ENCODE measurements around the gene RSL1D1. TPM values are rescaled to one million over a fixed set of nuclear protein-coding genes. Genes with fewer than 3 reads are reported as not detected.
"Not testable (repeated sequence)": the region's sequence is repeated elsewhere in the genome, so short reads cannot be mapped to it uniquely, and the experiment has no call there.

RSL1D1 gene
- total RNA-seq, 2 experiments from 2014 or later: 224 to 237 TPM

DNA sequence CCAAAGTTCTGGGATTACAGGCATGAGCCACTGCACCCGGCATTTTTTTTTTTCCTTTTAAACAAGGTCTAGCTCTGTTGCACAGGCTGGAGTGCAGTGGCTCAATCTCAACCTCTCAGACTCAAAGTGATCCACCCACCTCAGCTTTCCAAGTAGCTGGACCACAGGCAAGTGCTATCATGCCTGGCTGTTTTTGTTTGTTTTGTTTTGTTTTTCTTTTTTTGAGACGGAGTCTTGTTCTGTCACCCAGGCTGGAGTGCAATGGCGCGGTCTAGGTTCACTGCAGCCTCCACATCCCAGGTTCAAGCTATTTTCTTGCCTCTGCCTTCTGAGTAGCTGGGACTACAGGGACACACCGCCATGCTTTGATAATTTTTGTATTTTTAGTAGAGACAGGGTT, 35.2 kb downstream of the RSL1D1 start:
- H3K27ac Mint-ChIP-seq: no peak overlapping the region
- intact Hi-C loops (cut with DNase I, micrococcal nuclease): loop anchor here in 1 of 2 experiments (10.0 kb wide), 2 partner anchors 171 to 851 kb away; no protein-coding TSS in a partner anchor
- H3K4me1 Mint-ChIP-seq (ENCODE audit: low read depth): no peaks in the 10 kb centered on the region
- Histone ChIP-seq H3K36me3 (ENCODE audit: insufficient read depth, low read length) (no peaks in the 10 kb centered on the region), H3K9me3 (ENCODE audit: control insufficient read depth in 1 of 2, insufficient read depth in 1 of 2, low read length in 2 of 2) (no peaks in the 10 kb centered on the region), H3K27ac (ENCODE audit: low read depth in 1 of 2, low read length in 2 of 2) (no peak overlapping the region), H3K4me1 (ENCODE audit: insufficient read depth, low read length) (peaks cover 3% of the 10 kb centered on the region), H3K4me3 (ENCODE audit: low read length) (no peak overlapping the region), H3K27me3 (ENCODE audit: control insufficient read depth in 1 of 2, insufficient read depth in 2 of 2, low read length in 2 of 2) (no peaks in the 10 kb centered on the region)
- DNase-seq (no peak), ATAC-seq (ENCODE audit: poor library complexity) (no peak)
- no peaks in the 10 kb centered on the region for H3K36me3 Mint-ChIP-seq (ENCODE audit: low read depth)
- H3K4me3 Mint-ChIP-seq: no peak overlapping the region
- TF ChIP-seq, protein P1, sequence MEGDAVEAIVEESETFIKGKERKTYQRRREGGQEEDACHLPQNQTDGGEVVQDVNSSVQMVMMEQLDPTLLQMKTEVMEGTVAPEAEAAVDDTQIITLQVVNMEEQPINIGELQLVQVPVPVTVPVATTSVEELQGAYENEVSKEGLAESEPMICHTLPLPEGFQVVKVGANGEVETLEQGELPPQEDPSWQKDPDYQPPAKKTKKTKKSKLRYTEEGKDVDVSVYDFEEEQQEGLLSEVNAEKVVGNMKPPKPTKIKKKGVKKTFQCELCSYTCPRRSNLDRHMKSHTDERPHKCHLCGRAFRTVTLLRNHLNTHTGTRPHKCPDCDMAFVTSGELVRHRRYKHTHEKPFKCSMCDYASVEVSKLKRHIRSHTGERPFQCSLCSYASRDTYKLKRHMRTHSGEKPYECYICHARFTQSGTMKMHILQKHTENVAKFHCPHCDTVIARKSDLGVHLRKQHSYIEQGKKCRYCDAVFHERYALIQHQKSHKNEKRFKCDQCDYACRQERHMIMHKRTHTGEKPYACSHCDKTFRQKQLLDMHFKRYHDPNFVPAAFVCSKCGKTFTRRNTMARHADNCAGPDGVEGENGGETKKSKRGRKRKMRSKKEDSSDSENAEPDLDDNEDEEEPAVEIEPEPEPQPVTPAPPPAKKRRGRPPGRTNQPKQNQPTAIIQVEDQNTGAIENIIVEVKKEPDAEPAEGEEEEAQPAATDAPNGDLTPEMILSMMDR (IDR thresholded peaks at IDR 0.05): no peak
- no peaks in the 10 kb centered on the region for H3K27me3 Mint-ChIP-seq
- H3K9me3 Mint-ChIP-seq: no peaks in the 10 kb centered on the region
- ChIA-PET CTCF (no interaction called here), POLR2A (no interaction called here)

DNA sequence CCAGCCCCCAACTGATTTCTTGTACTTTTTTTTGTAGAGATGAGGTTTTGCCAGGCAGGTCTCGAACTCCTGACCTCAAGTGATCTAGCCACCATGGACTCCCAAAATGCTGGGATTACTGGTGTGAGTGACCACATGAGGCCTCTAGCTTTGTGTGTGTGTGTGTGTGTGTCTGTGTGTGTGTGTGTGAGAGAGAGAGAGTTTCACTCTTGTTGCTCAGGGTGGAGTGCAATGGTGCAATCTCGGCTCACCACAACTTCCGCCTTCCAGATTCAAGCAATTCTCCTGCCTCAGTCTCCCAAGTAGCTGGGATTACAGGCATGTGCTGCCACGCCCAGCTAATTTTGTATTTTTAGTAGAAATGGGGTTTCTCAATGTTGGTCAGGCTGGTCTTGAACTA, 36.5 kb downstream of the RSL1D1 start:
- not testable (repeated sequence) for H3K4me1 Mint-ChIP-seq (ENCODE audit: low read depth); H3K36me3 Mint-ChIP-seq (ENCODE audit: low read depth); H3K27ac ChIP-seq (ENCODE audit: low read depth in 1 of 2, low read length in 2 of 2); H3K27me3 ChIP-seq (ENCODE audit: control insufficient read depth in 1 of 2, insufficient read depth in 2 of 2, low read length in 2 of 2); ATAC-seq (ENCODE audit: poor library complexity); H3K27ac Mint-ChIP-seq; H3K9me3 Mint-ChIP-seq; H3K4me3 Mint-ChIP-seq; H3K36me3 ChIP-seq (ENCODE audit: insufficient read depth, low read length); H3K9me3 ChIP-seq (ENCODE audit: control insufficient read depth in 1 of 2, insufficient read depth in 1 of 2, low read length in 2 of 2); H3K27me3 Mint-ChIP-seq; H3K4me3 ChIP-seq (ENCODE audit: low read length)
- CTCF ChIA-PET: interaction anchor here (0.9 kb wide), 1 partner anchor 101 kb away, joined by 4 read pairs; no protein-coding TSS in a partner anchor
- peak in 2 of 14 experiments; percentile 38 to 47 for DNase-seq
- POLR2A ChIA-PET: interaction anchor here (0.7 kb wide), 1 partner anchor 25 kb away, joined by 3 read pairs; no protein-coding TSS in a partner anchor
- intact Hi-C loops (cut with DNase I, micrococcal nuclease): loop anchor here (2.0 to 10.0 kb wide), 6 partner anchors 47 to 850 kb away; no protein-coding TSS in a partner anchor
- H3K4me1 ChIP-seq (ENCODE audit: insufficient read depth, low read length): peaks cover 11% of the 10 kb centered on the region

DNA sequence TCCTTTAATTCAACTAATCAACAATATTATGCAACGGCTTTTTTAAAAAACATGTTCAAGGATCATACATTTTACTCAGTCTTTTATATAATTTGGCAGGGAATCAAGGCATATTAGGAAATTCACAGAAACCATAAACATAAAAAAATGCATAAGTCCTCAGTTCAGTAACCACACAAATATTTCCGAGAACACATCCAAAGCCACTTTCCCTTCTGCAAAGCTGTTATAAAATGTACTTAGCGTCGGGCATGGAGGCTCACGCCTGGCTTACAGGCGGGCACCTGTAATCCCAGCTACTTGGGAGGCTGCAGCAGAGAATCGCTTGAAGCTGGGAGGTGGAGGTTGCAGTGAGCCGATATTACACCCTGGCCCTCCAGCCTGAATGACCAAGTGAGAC, 44.6 kb downstream of the RSL1D1 start:
- Histone ChIP-seq H3K4me1 (ENCODE audit: insufficient read depth, low read length) (peaks cover 8% of the 10 kb centered on the region), H3K36me3 (ENCODE audit: insufficient read depth, low read length) (no peaks in the 10 kb centered on the region), H3K9me3 (ENCODE audit: control insufficient read depth in 1 of 2, insufficient read depth in 1 of 2, low read length in 2 of 2) (no peaks in the 10 kb centered on the region), H3K27me3 (ENCODE audit: control insufficient read depth in 1 of 2, insufficient read depth in 2 of 2, low read length in 2 of 2) (no peaks in the 10 kb centered on the region), H3K27ac (ENCODE audit: low read depth in 1 of 2, low read length in 2 of 2) (no peak overlapping the region), H3K4me3 (ENCODE audit: low read length) (no peak overlapping the region)
- no peaks in the 10 kb centered on the region for H3K36me3 Mint-ChIP-seq (ENCODE audit: low read depth)
- TF ChIP-seq, protein P1 (IDR thresholded peaks at IDR 0.05): no peak
- intact Hi-C loops (cut with DNase I, micrococcal nuclease): no loop called here
- peaks cover 11% of the 10 kb centered on the region for H3K4me1 Mint-ChIP-seq (ENCODE audit: low read depth)
- DNase-seq: no peak
- ATAC-seq (ENCODE audit: poor library complexity): no peak
- H3K27me3 Mint-ChIP-seq: no peaks in the 10 kb centered on the region
- no peak overlapping the region for H3K4me3 Mint-ChIP-seq
- POLR2A ChIA-PET: interaction anchor here (4.2 kb wide), 1 partner anchor 9 kb away, joined by 16 read pairs; the partner anchor contains the start of gene ZC3H7A
- no peaks in the 10 kb centered on the region for H3K9me3 Mint-ChIP-seq
- CTCF ChIA-PET: no interaction called here
- no peak overlapping the region for H3K27ac Mint-ChIP-seq

DNA sequence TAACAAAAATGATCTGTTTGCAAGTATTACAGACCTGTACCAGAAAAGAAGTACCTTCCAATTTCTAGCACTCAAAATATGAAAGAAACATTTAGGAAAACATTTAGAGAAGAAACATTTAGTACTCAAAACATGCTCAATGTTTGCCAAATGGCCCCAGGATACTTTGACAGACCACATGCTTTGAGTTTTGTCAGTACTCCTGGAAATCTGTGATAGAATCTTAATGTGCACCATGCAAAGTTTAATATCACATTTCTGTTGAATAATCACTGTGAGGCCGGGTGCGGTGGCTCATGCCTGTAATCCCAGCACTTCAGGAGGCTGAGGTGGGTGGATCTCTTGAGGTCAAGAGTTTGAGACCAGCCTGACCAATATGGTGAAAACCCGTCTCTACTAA, 45.8 kb downstream of the RSL1D1 start:
- peaks cover 17% of the 10 kb centered on the region for H3K4me1 Mint-ChIP-seq (ENCODE audit: low read depth)
- ChIA-PET CTCF (interaction anchor here (1.0 kb wide), 1 partner anchor 74 kb away, joined by 3 read pairs; no protein-coding TSS in a partner anchor), POLR2A (interaction anchor here (4.2 kb wide), 1 partner anchor 8 kb away, joined by 16 read pairs; the partner anchor contains the start of gene ZC3H7A)
- no peaks in the 10 kb centered on the region for H3K27me3 Mint-ChIP-seq
- H3K36me3 Mint-ChIP-seq (ENCODE audit: low read depth): no peaks in the 10 kb centered on the region
- H3K36me3 ChIP-seq (ENCODE audit: insufficient read depth, low read length): no peaks in the 10 kb centered on the region
- H3K27ac ChIP-seq (ENCODE audit: low read depth in 1 of 2, low read length in 2 of 2): no peak overlapping the region
- H3K4me3 Mint-ChIP-seq: no peak overlapping the region
- no peak overlapping the region for H3K4me3 ChIP-seq (ENCODE audit: low read length)
- H3K27me3 ChIP-seq (ENCODE audit: control insufficient read depth in 1 of 2, insufficient read depth in 2 of 2, low read length in 2 of 2): no peaks in the 10 kb centered on the region
- no peak overlapping the region for H3K27ac Mint-ChIP-seq
- intact Hi-C loops (cut with DNase I, micrococcal nuclease): no loop called here
- no peaks in the 10 kb centered on the region for H3K9me3 Mint-ChIP-seq
- TF ChIP-seq, protein P1 (IDR thresholded peaks at IDR 0.05): no peak
- H3K9me3 ChIP-seq (ENCODE audit: control insufficient read depth in 1 of 2, insufficient read depth in 1 of 2, low read length in 2 of 2): no peaks in the 10 kb centered on the region
- DNase-seq (no peak), ATAC-seq (ENCODE audit: poor library complexity) (no peak)
- H3K4me1 ChIP-seq (ENCODE audit: insufficient read depth, low read length): peaks cover 9% of the 10 kb centered on the region
